T-helper 17 cell (primary cell): Measurements from ENCODE around the gene DENND6B. TPM values are rescaled to one million over a fixed set of nuclear protein-coding genes. Genes with fewer than 3 reads are reported as not detected.
A peak's percentile ranks its signal among the peaks of the same experiment; 100 is the strongest.

ENCODE experiments used
- ATAC-seq: fragments of 150-1000 bp; cut with Tn5 transposase; 2 replicates; pipeline ENCODE4 v1.10.0; 2021; ENCODE audit warnings: mild to moderate bottlenecking, moderate library complexity
- DNase-seq, 3 donors: peaks; one replicate each; pipeline versions ENCODE4 v3.0.0 to v3.0.0-alpha.2; 2020 to 2021
- H3K9me3 ChIP-seq: one replicate; pipeline ENCODE4 v1.7.0; 2013; ENCODE audit warnings: low read length, mild to moderate bottlenecking; ENCODE audit not compliant: control insufficient read depth, poor library complexity, severe bottlenecking
- H3K27ac Mint-ChIP-seq: one replicate; pipeline ENCODE4 v1.8.0; 2022; ENCODE audit warnings: mild to moderate bottlenecking, moderate library complexity, mixed read lengths
- H3K27me3 Mint-ChIP-seq: one replicate; pipeline ENCODE4 v1.8.0; 2022; ENCODE audit warnings: mixed read lengths
- H3K36me3 Mint-ChIP-seq: one replicate; pipeline ENCODE4 v1.8.0; 2022; ENCODE audit warnings: low read depth, mixed read lengths
- H3K4me1 Mint-ChIP-seq: one replicate; pipeline ENCODE4 v1.8.0; 2022; ENCODE audit warnings: mild to moderate bottlenecking, mixed read lengths
- H3K4me3 Mint-ChIP-seq: one replicate; pipeline ENCODE4 v1.8.0; 2022; ENCODE audit warnings: mild to moderate bottlenecking, moderate library complexity, mixed read lengths
- total RNA-seq, 4 donors: library from RNA in 2 of 4; stranded (reverse) in 2 of 4; gene quantifications; one replicate each; pipeline ENCODE4 v1.2.3 and lab custom pipeline; 2022 to 2026

DENND6B gene
- total RNA-seq, 2 donors from 2014 or later, result 1.8 to 2.2 TPM

DNA sequence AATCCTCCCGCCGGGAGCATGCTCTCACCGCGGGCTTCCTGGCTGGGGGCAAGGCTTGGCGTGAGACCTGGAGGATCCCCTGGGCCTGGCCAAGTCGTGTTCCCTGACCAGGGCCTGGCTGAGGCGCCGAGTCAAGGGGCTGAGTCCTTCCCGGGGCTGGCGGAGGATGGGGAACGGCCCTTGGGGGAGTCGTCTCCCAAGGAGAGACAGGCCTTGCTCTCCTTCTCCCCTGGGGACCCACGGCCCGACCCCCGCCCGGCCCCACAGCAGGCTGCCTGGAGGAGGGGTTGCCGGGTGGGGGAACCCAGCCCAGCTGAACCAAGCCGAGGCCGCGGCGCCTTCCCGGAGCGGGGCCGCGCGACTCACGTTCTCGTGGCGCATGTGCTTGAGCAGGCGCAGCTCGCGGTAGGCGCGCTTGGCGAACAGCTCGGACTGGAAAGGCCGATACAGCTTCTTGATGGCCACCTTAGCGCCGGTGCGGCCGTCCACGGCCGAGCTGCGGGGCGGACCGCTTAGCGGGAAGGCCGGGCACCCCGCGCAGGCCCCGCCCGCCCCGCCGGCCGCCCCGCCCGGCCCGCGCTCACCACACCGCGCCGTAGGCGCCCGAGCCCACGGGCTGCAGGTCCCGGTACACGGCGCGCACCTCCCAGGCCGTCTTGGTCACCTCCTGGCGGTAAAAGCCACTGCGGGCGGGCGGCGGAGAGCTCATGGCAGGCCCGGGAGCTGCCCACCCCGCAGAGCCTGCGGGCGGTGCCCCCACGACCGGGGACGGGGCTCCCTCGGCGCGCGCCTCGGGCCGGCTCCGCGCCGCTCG is 65.8 kb downstream of the DENND6B start:
- Mint-ChIP-seq H3K4me3 (peak overlapping the region; percentile 19), H3K27ac (no peak overlapping the region), H3K36me3 (no peaks in the 10 kb centered on the region), H3K27me3 (peaks cover 31% of the 10 kb centered on the region), H3K4me1 (peaks cover 11% of the 10 kb centered on the region)
- no peaks in the 10 kb centered on the region for H3K9me3 ChIP-seq
- ATAC-seq, result peak; percentile 59
- no peak for DNase-seq

- DNase-seq (no peak), ATAC-seq (no peak)
- H3K27ac Mint-ChIP-seq, result no peak overlapping the region
- peak overlapping the region; percentile 19 for H3K4me3 Mint-ChIP-seq
- H3K9me3 ChIP-seq, result no peaks in the 10 kb centered on the region
- peaks cover 31% of the 10 kb centered on the region for H3K27me3 Mint-ChIP-seq
- H3K4me1 Mint-ChIP-seq, result peaks cover 11% of the 10 kb centered on the region
- no peaks in the 10 kb centered on the region for H3K36me3 Mint-ChIP-seq
Measured at GRCh38 chr22:50260434-50260800, 66.4 kb downstream of the DENND6B start.

DNA sequence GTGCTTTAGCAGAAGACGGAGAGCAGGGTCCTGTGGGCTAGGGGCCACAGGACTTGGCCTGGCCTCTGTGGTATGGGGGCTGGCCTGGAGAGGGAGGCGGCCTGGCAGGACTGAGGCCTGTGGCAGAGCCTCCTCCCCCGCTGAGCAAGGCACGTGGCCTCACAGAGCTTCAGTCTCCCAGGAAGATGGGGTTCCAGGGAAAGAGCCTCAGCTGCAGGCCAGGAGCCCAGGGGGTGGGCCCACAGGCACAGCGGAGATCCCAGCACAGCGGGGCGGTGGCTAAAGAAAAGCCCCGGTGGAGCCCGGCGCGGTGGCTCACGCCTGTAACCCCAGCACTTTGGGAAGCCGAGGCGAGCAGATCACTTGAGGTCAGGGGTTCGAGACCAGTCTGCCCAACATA is 67.5 kb downstream of the DENND6B start:
- H3K27me3 Mint-ChIP-seq, result peaks cover 31% of the 10 kb centered on the region
- no peaks in the 10 kb centered on the region for H3K9me3 ChIP-seq
- no peak overlapping the region for H3K4me3 Mint-ChIP-seq
- no peak for DNase-seq
- H3K4me1 Mint-ChIP-seq, result peaks cover 10% of the 10 kb centered on the region
- no peak overlapping the region for H3K27ac Mint-ChIP-seq
- no peaks in the 10 kb centered on the region for H3K36me3 Mint-ChIP-seq
- no peak for ATAC-seq

Other genes with a start within 250 kb of the DENND6B start
- gene MLC1, start 241.6 kb downstream of the DENND6B start, total RNA-seq, result 1 to 10 TPM in 1 of 2 donors, under 1 TPM in 1; 0.62 to 1.3 TPM
- not detected for gene MOV10L1, start 237.0 kb downstream of the DENND6B start, total RNA-seq
- under 1 TPM in 1 of 2 donors, not detected in 1; 0.29 TPM for gene PANX2, start 156.3 kb downstream of the DENND6B start, total RNA-seq
- 100 to 1,000 TPM; 141 to 158 TPM for gene TRABD, start 141.1 kb downstream of the DENND6B start, total RNA-seq
- gene SELENOO, start 126.0 kb downstream of the DENND6B start, total RNA-seq, result 10 to 100 TPM; 27.4 to 29.5 TPM
- 100 to 1,000 TPM; 110 to 122 TPM for gene TUBGCP6, start 82.0 kb downstream of the DENND6B start, total RNA-seq
- 100 to 1,000 TPM in 1 of 2 donors, 10 to 100 TPM in 1; 95.5 to 105 TPM for gene HDAC10, start 75.7 kb downstream of the DENND6B start, total RNA-seq
- 1 to 10 TPM; 1.7 to 1.9 TPM for gene MAPK12, start 65.3 kb downstream of the DENND6B start, total RNA-seq
- 10 to 100 TPM; 13.2 to 14.4 TPM for gene MAPK11, start 56.6 kb downstream of the DENND6B start, total RNA-seq
- gene PLXNB2, start 19.4 kb downstream of the DENND6B start, total RNA-seq, result 1 to 10 TPM; 3.0 to 7.6 TPM
- gene PPP6R2, start 16.3 kb upstream of the DENND6B start, total RNA-seq, result 10 to 100 TPM; 62.1 to 63.7 TPM
- gene SBF1, start 148.0 kb upstream of the DENND6B start, total RNA-seq, result 100 to 1,000 TPM; 202 to 217 TPM
- gene ADM2, start 154.5 kb upstream of the DENND6B start, total RNA-seq, result 1 to 10 TPM; 1.7 to 2.4 TPM
- gene MIOX, start 159.8 kb upstream of the DENND6B start, total RNA-seq, result not detected
- 100 to 1,000 TPM; 110 to 130 TPM for gene LMF2, start 180.7 kb upstream of the DENND6B start, total RNA-seq
- gene NCAPH2, start 181.2 kb upstream of the DENND6B start, total RNA-seq, result 100 to 1,000 TPM in 1 of 2 donors, 10 to 100 TPM in 1; 97.0 to 103 TPM
- gene SCO2, start 198.6 kb upstream of the DENND6B start, total RNA-seq, result 10 to 100 TPM in 1 of 2 donors, 1 to 10 TPM in 1; 4.5 to 11.3 TPM
- gene TYMP, start 203.0 kb upstream of the DENND6B start, total RNA-seq, result 10 to 100 TPM; 22.3 to 25.9 TPM
- 1 to 10 TPM; 3.8 to 5.1 TPM for gene KLHDC7B, start 218.9 kb upstream of the DENND6B start, total RNA-seq
- gene SYCE3, start 235.9 kb upstream of the DENND6B start, total RNA-seq, result not detected